Measurements from ENCODE around the gene CSF2RB. TPM values are rescaled to one million over a fixed set of nuclear protein-coding genes. Genes with fewer than 3 reads are reported as not detected.

The CSF2RB gene
- total and polyA plus RNA-seq, 3 experiments from 2014 or later, result 0.09 to 0.20 (median 0.13) TPM

GRCh38 chr22:36871669-36872081 lies 41.8 kb upstream of the CSF2RB start:
- peaks cover 12% of the 10 kb centered on the region for H3K4me1 ChIP-seq (ENCODE audit: insufficient read depth, low read length)
- Mint-ChIP-seq H3K27ac (no peak overlapping the region), H3K4me1 (peaks cover 7 to 15% (median 14%) of the 10 kb centered on the region in 3 donors), H3K4me3 (no peak overlapping the region), H3K36me3 (peaks cover 4 to 8% (median 7%) of the 10 kb centered on the region in 3 donors), H3K9me3 (no peaks in the 10 kb centered on the region), H3K27me3 (peaks cover 3 to 4% of the 10 kb centered on the region in 2 donors)
- ChIA-PET POLR2A (no interaction called here), CTCF (no interaction called here)
- no peak overlapping the region for H3K27ac ChIP-seq (ENCODE audit: low read depth, low read length)
- H3K9me3 ChIP-seq (ENCODE audit: low read length), result no peaks in the 10 kb centered on the region
- H3K4me3 ChIP-seq (ENCODE audit: low read length), result no peak overlapping the region
- no peaks in the 10 kb centered on the region for H3K36me3 ChIP-seq (ENCODE audit: insufficient read depth, low read length)
- no peaks in the 10 kb centered on the region for H3K27me3 ChIP-seq (ENCODE audit: insufficient read depth, low read length, poor library complexity, severe bottlenecking)
- DNase-seq, result no peak

GRCh38 chr22:36872084-36872483 lies 41.3 kb upstream of the CSF2RB start:
- Histone ChIP-seq H3K4me1 (ENCODE audit: insufficient read depth, low read length) (peaks cover 12% of the 10 kb centered on the region), H3K27me3 (ENCODE audit: insufficient read depth, low read length, poor library complexity, severe bottlenecking) (no peaks in the 10 kb centered on the region), H3K4me3 (ENCODE audit: low read length) (no peak overlapping the region), H3K36me3 (ENCODE audit: insufficient read depth, low read length) (no peaks in the 10 kb centered on the region), H3K9me3 (ENCODE audit: low read length) (no peaks in the 10 kb centered on the region), H3K27ac (ENCODE audit: low read depth, low read length) (no peak overlapping the region)
- Mint-ChIP-seq H3K36me3 (peaks cover 5 to 6% (median 5%) of the 10 kb centered on the region in 3 donors), H3K4me3 (no peak overlapping the region), H3K27me3 (peaks cover 4% of the 10 kb centered on the region in 2 donors), H3K27ac (peak overlapping the region in 1 of 8 donors; percentile 63), H3K9me3 (no peaks in the 10 kb centered on the region), H3K4me1 (peaks cover 7 to 15% (median 14%) of the 10 kb centered on the region in 3 donors)
- DNase-seq, result no peak
- ChIA-PET CTCF (no interaction called here), POLR2A (no interaction called here)

GRCh38 chr22:36872866-36873498 lies 40.4 kb upstream of the CSF2RB start:
- CTCF ChIA-PET, result no interaction called here
- no peaks in the 10 kb centered on the region for H3K9me3 Mint-ChIP-seq

GRCh38 chr22:36873614-36874308 lies 39.7 kb upstream of the CSF2RB start:
- Histone ChIP-seq H3K27ac (ENCODE audit: low read depth, low read length) (no peak overlapping the region), H3K9me3 (ENCODE audit: low read length) (no peaks in the 10 kb centered on the region), H3K4me1 (ENCODE audit: insufficient read depth, low read length) (peaks cover 12% of the 10 kb centered on the region), H3K27me3 (ENCODE audit: insufficient read depth, low read length, poor library complexity, severe bottlenecking) (no peaks in the 10 kb centered on the region), H3K36me3 (ENCODE audit: insufficient read depth, low read length) (no peaks in the 10 kb centered on the region), H3K4me3 (ENCODE audit: low read length) (no peak overlapping the region)
- peak overlapping the region; percentile 57 to 88 (median 61) for H3K27ac Mint-ChIP-seq
- peaks cover 4 to 12% of the 10 kb centered on the region in 2 donors for H3K27me3 Mint-ChIP-seq
- H3K4me1 Mint-ChIP-seq, result peaks cover 7 to 15% (median 14%) of the 10 kb centered on the region in 3 donors
- ChIA-PET POLR2A (no interaction called here), CTCF (no interaction called here)
- H3K9me3 Mint-ChIP-seq, result no peaks in the 10 kb centered on the region
- DNase-seq, result no peak
- H3K4me3 Mint-ChIP-seq, result peak overlapping the region in 1 of 7 donors; percentile 15
- peaks cover 3 to 6% (median 5%) of the 10 kb centered on the region in 3 donors for H3K36me3 Mint-ChIP-seq

More at GRCh38 chr22:36872866-36873498, 40.4 kb upstream of the CSF2RB start:
- POLR2A ChIA-PET, result no interaction called here
- peaks cover 3 to 6% (median 5%) of the 10 kb centered on the region in 3 donors for H3K36me3 Mint-ChIP-seq
- H3K27ac Mint-ChIP-seq, result peak overlapping the region in 3 of 8 donors; percentile 0 to 88 (median 40)
- H3K4me1 Mint-ChIP-seq, result peaks cover 7 to 15% (median 14%) of the 10 kb centered on the region in 3 donors
- H3K27ac ChIP-seq (ENCODE audit: low read depth, low read length), result no peak overlapping the region
- H3K4me3 ChIP-seq (ENCODE audit: low read length), result no peak overlapping the region
- no peaks in the 10 kb centered on the region for H3K27me3 ChIP-seq (ENCODE audit: insufficient read depth, low read length, poor library complexity, severe bottlenecking)
- H3K4me3 Mint-ChIP-seq, result no peak overlapping the region
- DNase-seq, result no peak
- peaks cover 12% of the 10 kb centered on the region for H3K4me1 ChIP-seq (ENCODE audit: insufficient read depth, low read length)
- H3K27me3 Mint-ChIP-seq, result peaks cover 4 to 9% of the 10 kb centered on the region in 2 donors
- H3K36me3 ChIP-seq (ENCODE audit: insufficient read depth, low read length), result no peaks in the 10 kb centered on the region
- no peaks in the 10 kb centered on the region for H3K9me3 ChIP-seq (ENCODE audit: low read length)

GRCh38 chr22:36874309-36874696 lies 39.1 kb upstream of the CSF2RB start:
- no peak overlapping the region for H3K27ac ChIP-seq (ENCODE audit: low read depth, low read length)

GRCh38 chr22:36874736-36875135 lies 38.7 kb upstream of the CSF2RB start:
- peaks cover 8 to 16% of the 10 kb centered on the region in 2 donors for H3K27me3 Mint-ChIP-seq
- Histone ChIP-seq H3K4me3 (ENCODE audit: low read length) (no peak overlapping the region), H3K27me3 (ENCODE audit: insufficient read depth, low read length, poor library complexity, severe bottlenecking) (no peaks in the 10 kb centered on the region), H3K4me1 (ENCODE audit: insufficient read depth, low read length) (peaks cover 12% of the 10 kb centered on the region), H3K36me3 (ENCODE audit: insufficient read depth, low read length) (no peaks in the 10 kb centered on the region), H3K9me3 (ENCODE audit: low read length) (no peaks in the 10 kb centered on the region), H3K27ac (ENCODE audit: low read depth, low read length) (no peak overlapping the region)
- ChIA-PET CTCF (interaction anchor here (1.3 kb wide), 1 partner anchor 19 kb away, joined by 3 read pairs; no protein-coding TSS in a partner anchor), POLR2A (no interaction called here)
- H3K4me3 Mint-ChIP-seq, result no peak overlapping the region
- H3K36me3 Mint-ChIP-seq, result peaks cover 3 to 6% (median 5%) of the 10 kb centered on the region in 3 donors
- peaks cover 7 to 15% (median 14%) of the 10 kb centered on the region in 3 donors for H3K4me1 Mint-ChIP-seq
- peaks cover 0 to 5% (median 3%) of the 10 kb centered on the region in 5 donors for H3K9me3 Mint-ChIP-seq
- H3K27ac Mint-ChIP-seq, result peak overlapping the region in 1 of 8 donors; percentile 8
- DNase-seq, result no peak

More at GRCh38 chr22:36874309-36874696, 39.1 kb upstream of the CSF2RB start:
- Mint-ChIP-seq H3K4me3 (no peak overlapping the region), H3K27ac (peak overlapping the region in 3 of 8 donors; percentile 57 to 86 (median 76)), H3K27me3 (peaks cover 8 to 16% of the 10 kb centered on the region in 2 donors), H3K9me3 (peaks cover 0 to 1% (median 0%) of the 10 kb centered on the region in 5 donors), H3K36me3 (peaks cover 3 to 6% (median 5%) of the 10 kb centered on the region in 3 donors), H3K4me1 (peaks cover 7 to 15% (median 14%) of the 10 kb centered on the region in 3 donors)
- Histone ChIP-seq H3K36me3 (ENCODE audit: insufficient read depth, low read length) (no peaks in the 10 kb centered on the region), H3K4me3 (ENCODE audit: low read length) (no peak overlapping the region), H3K27me3 (ENCODE audit: insufficient read depth, low read length, poor library complexity, severe bottlenecking) (no peaks in the 10 kb centered on the region), H3K4me1 (ENCODE audit: insufficient read depth, low read length) (peaks cover 12% of the 10 kb centered on the region), H3K9me3 (ENCODE audit: low read length) (no peaks in the 10 kb centered on the region)
- ChIA-PET POLR2A (no interaction called here), CTCF (interaction anchor here (1.3 kb wide), 1 partner anchor 18 kb away, joined by 3 read pairs; no protein-coding TSS in a partner anchor)
- no peak for DNase-seq

- POLR2A ChIA-PET, result no interaction called here
- no peaks in the 10 kb centered on the region for H3K36me3 ChIP-seq (ENCODE audit: insufficient read depth, low read length)
- H3K27ac Mint-ChIP-seq, result no peak overlapping the region
- CTCF ChIA-PET, result interaction anchor here (1.3 kb wide), 1 partner anchor 20 kb away, joined by 3 read pairs; no protein-coding TSS in a partner anchor
- peaks cover 12% of the 10 kb centered on the region for H3K4me1 ChIP-seq (ENCODE audit: insufficient read depth, low read length)
- DNase-seq, result no peak
- no peak overlapping the region for H3K4me3 Mint-ChIP-seq
- peaks cover 7 to 15% (median 14%) of the 10 kb centered on the region in 3 donors for H3K4me1 Mint-ChIP-seq
- H3K27me3 ChIP-seq (ENCODE audit: insufficient read depth, low read length, poor library complexity, severe bottlenecking), result no peaks in the 10 kb centered on the region
- H3K27me3 Mint-ChIP-seq, result peaks cover 11 to 16% of the 10 kb centered on the region in 2 donors
- no peak overlapping the region for H3K27ac ChIP-seq (ENCODE audit: low read depth, low read length)
- no peaks in the 10 kb centered on the region for H3K9me3 ChIP-seq (ENCODE audit: low read length)
- H3K9me3 Mint-ChIP-seq, result peaks cover 0 to 14% (median 13%) of the 10 kb centered on the region in 5 donors
- H3K4me3 ChIP-seq (ENCODE audit: low read length), result no peak overlapping the region
- H3K36me3 Mint-ChIP-seq, result peaks cover 3 to 8% (median 5%) of the 10 kb centered on the region in 3 donors
Observed at GRCh38 chr22:36875741-36876140, 37.7 kb upstream of the CSF2RB start.

GRCh38 chr22:36879775-36880174 lies 33.7 kb upstream of the CSF2RB start:
- Mint-ChIP-seq H3K36me3 (peaks cover 3 to 12% (median 9%) of the 10 kb centered on the region in 3 donors), H3K4me1 (peaks cover 0 to 4% (median 0%) of the 10 kb centered on the region in 3 donors), H3K4me3 (no peak overlapping the region), H3K27ac (no peak overlapping the region), H3K27me3 (peaks cover 19 to 40% of the 10 kb centered on the region in 2 donors), H3K9me3 (peaks cover 12 to 43% (median 40%) of the 10 kb centered on the region in 5 donors)
- no peak overlapping the region for H3K4me3 ChIP-seq (ENCODE audit: low read length)
- no peaks in the 10 kb centered on the region for H3K36me3 ChIP-seq (ENCODE audit: insufficient read depth, low read length)
- H3K4me1 ChIP-seq (ENCODE audit: insufficient read depth, low read length), result no peaks in the 10 kb centered on the region
- no peak for DNase-seq
- ChIA-PET CTCF (interaction anchor here (1.2 kb wide), 1 partner anchor 98 kb away, joined by 3 read pairs; no protein-coding TSS in a partner anchor), POLR2A (no interaction called here)
- H3K27me3 ChIP-seq (ENCODE audit: insufficient read depth, low read length, poor library complexity, severe bottlenecking), result no peaks in the 10 kb centered on the region
- no peak overlapping the region for H3K27ac ChIP-seq (ENCODE audit: low read depth, low read length)
- no peaks in the 10 kb centered on the region for H3K9me3 ChIP-seq (ENCODE audit: low read length)

All from CD8-positive, alpha-beta memory T cell (primary cell).